Calu3 (cell line): ENCODE measurements around the gene DROSHA. TPM values are rescaled to one million over a fixed set of nuclear protein-coding genes. Genes with fewer than 3 reads are reported as not detected.

Experiments used
- BruUV-seq: library from RNA; stranded (reverse); fragments of 400-500 nt; replicated peaks from 2 replicates; lab custom pipeline; 2021; lab: Mats Ljungman, UMichigan
- CTCF ChIA-PET: fragments of 300-600 bp; sonication (Branson Sonifier 250); formaldehyde crosslinking; loops from one replicate; lab custom pipeline; 2022; ENCODE audit warnings: antibody characterized with exemption; lab: Charles Lee
- DNase-seq: peaks from one replicate; pipeline ENCODE4 v3.0.0; 2022
- H3K27ac Mint-ChIP-seq: one replicate; pipeline ENCODE4 v1.8.0; 2022; ENCODE audit warnings: mixed read lengths; ENCODE audit not compliant: unreplicated experiment
- H3K27me3 Mint-ChIP-seq: one replicate; pipeline ENCODE4 v1.8.0; 2022; ENCODE audit warnings: mixed read lengths; ENCODE audit not compliant: unreplicated experiment
- H3K36me3 Mint-ChIP-seq: one replicate; pipeline ENCODE4 v1.8.0; 2022; ENCODE audit warnings: mild to moderate bottlenecking, moderate library complexity, mixed read lengths; ENCODE audit not compliant: insufficient read depth, unreplicated experiment
- H3K4me1 Mint-ChIP-seq: one replicate; pipeline ENCODE4 v1.8.0; 2022; ENCODE audit warnings: mild to moderate bottlenecking, low read depth, mixed read lengths; ENCODE audit not compliant: unreplicated experiment
- H3K4me3 Mint-ChIP-seq: one replicate; pipeline ENCODE4 v1.8.0; 2022; ENCODE audit warnings: mild to moderate bottlenecking, low read depth, moderate library complexity, mixed read lengths; ENCODE audit not compliant: unreplicated experiment
- H3K9me3 Mint-ChIP-seq: one replicate; pipeline ENCODE4 v1.8.0; 2022; ENCODE audit warnings: low read depth, mixed read lengths; ENCODE audit not compliant: unreplicated experiment
- CTCF ChIP-seq: fragments of 200-600 bp; IDR thresholded peaks from one replicate; pipeline ENCODE4 v1.8.0; 2022; ENCODE audit warnings: antibody characterized with exemption; ENCODE audit not compliant: unreplicated experiment
- intact Hi-C: fragments of 100-400 bp; cut with micrococcal nuclease; formaldehyde crosslinking; loops from one replicate; pipeline ENCODE4 v1.10.0; 2022; ENCODE audit not compliant: unreplicated experiment
- total RNA-seq: library from RNA; stranded (reverse); gene quantifications from 2 replicates; pipeline ENCODE4 v1.2.3, GENCODE V29; 2022

DROSHA gene
- total RNA-seq, 1 experiment from 2014 or later = 72.5 TPM

- no peak for TF ChIP-seq CTCF
- Mint-ChIP-seq H3K4me1 (no peaks in the 10 kb centered on the region), H3K27me3 (no peaks in the 10 kb centered on the region), H3K27ac (no peak overlapping the region), H3K4me3 (no peak overlapping the region), H3K9me3 (no peaks in the 10 kb centered on the region), H3K36me3 (no peaks in the 10 kb centered on the region)
- BruUV-seq = no TSS peak
- intact Hi-C loops = no loop called here
- DNase-seq = no peak
- CTCF ChIA-PET = no interaction called here
Observed at GRCh38 chr5:31442058-31442745, 89.7 kb downstream of the DROSHA start.

GRCh38 chr5:31436851-31437250 lies 95.0 kb downstream of the DROSHA start:
- H3K4me1 Mint-ChIP-seq = no peaks in the 10 kb centered on the region
- H3K4me3 Mint-ChIP-seq = no peak overlapping the region
- H3K36me3 Mint-ChIP-seq = no peaks in the 10 kb centered on the region
- no peaks in the 10 kb centered on the region for H3K9me3 Mint-ChIP-seq
- H3K27me3 Mint-ChIP-seq = no peaks in the 10 kb centered on the region
- H3K27ac Mint-ChIP-seq = no peak overlapping the region
- no peak for TF ChIP-seq CTCF
- no peak for DNase-seq
- intact Hi-C loops = no loop called here
- no TSS peak for BruUV-seq
- CTCF ChIA-PET = no interaction called here

- peaks cover under 1% of the 10 kb centered on the region for H3K4me1 Mint-ChIP-seq
- no peak for TF ChIP-seq CTCF
- no TSS peak for BruUV-seq
- no peaks in the 10 kb centered on the region for H3K9me3 Mint-ChIP-seq
- H3K36me3 Mint-ChIP-seq = peaks cover 4% of the 10 kb centered on the region
- no peak overlapping the region for H3K4me3 Mint-ChIP-seq
- DNase-seq = no peak
- intact Hi-C loops = no loop called here
- no peaks in the 10 kb centered on the region for H3K27me3 Mint-ChIP-seq
- no peak overlapping the region for H3K27ac Mint-ChIP-seq
- CTCF ChIA-PET = no interaction called here
Observed at GRCh38 chr5:31435730-31436129, 96.2 kb downstream of the DROSHA start.

- DNase-seq = no peak
- Mint-ChIP-seq H3K4me3 (no peak overlapping the region), H3K36me3 (peaks cover 4% of the 10 kb centered on the region), H3K9me3 (no peaks in the 10 kb centered on the region), H3K4me1 (peaks cover 9% of the 10 kb centered on the region), H3K27me3 (no peaks in the 10 kb centered on the region), H3K27ac (no peak overlapping the region)
- BruUV-seq = no TSS peak
- TF ChIP-seq CTCF = no peak
- CTCF ChIA-PET = no interaction called here
- intact Hi-C loops = no loop called here
Observed at GRCh38 chr5:31434898-31435297, 97.0 kb downstream of the DROSHA start.
